NCI-H2081 (cell line): ENCODE measurements around the gene LSM4.

Source experiments
- DNase-seq, 2 experiments: peaks; one replicate each; lab custom pipeline; 2025; lab: John Stamatoyannopoulos, UW

LSM4 gene

GRCh38 chr19:18278521-18279265 lies 44.2 kb downstream of the LSM4 start:
- no peak for DNase-seq

- no peak for DNase-seq
Observed at GRCh38 chr19:18274781-18275356, 48.0 kb downstream of the LSM4 start.

GRCh38 chr19:18274219-18274780 lies 48.6 kb downstream of the LSM4 start, which contains the start of gene IQCN:
Gene IQCN, minus strand, starts transcription at chr19:18274452. Its CDS starts 4,974 bp downstream, at chr19:18269478.
- no peak for DNase-seq

GRCh38 chr19:18273561-18274218 lies 49.2 kb downstream of the LSM4 start:
- DNase-seq: no peak

- no peak for DNase-seq
Observed at GRCh38 chr19:18271433-18271841, 51.4 kb downstream of the LSM4 start.

GRCh38 chr19:18270326-18270725 lies 52.5 kb downstream of the LSM4 start:
- DNase-seq: no peak

GRCh38 chr19:18269070-18269723 lies 53.7 kb downstream of the LSM4 start:
- no peak for DNase-seq

GRCh38 chr19:18266771-18267686 lies 55.8 kb downstream of the LSM4 start:
- no peak for DNase-seq

- DNase-seq: no peak
Observed at GRCh38 chr19:18265582-18265981, 57.3 kb downstream of the LSM4 start.

- DNase-seq: no peak
Observed at GRCh38 chr19:18264971-18265540, 57.8 kb downstream of the LSM4 start.

- no peak for DNase-seq
Observed at GRCh38 chr19:18264137-18264854, 58.6 kb downstream of the LSM4 start.

GRCh38 chr19:18263324-18264136 lies 59.3 kb downstream of the LSM4 start:
- no peak for DNase-seq

GRCh38 chr19:18262917-18263316 lies 60.0 kb downstream of the LSM4 start:
- no peak for DNase-seq

GRCh38 chr19:18262144-18262543 lies 60.7 kb downstream of the LSM4 start:
- DNase-seq: no peak

- DNase-seq: no peak
Observed at GRCh38 chr19:18261474-18261873, 61.4 kb downstream of the LSM4 start.

- DNase-seq: no peak
Observed at GRCh38 chr19:18259893-18260292, 63.0 kb downstream of the LSM4 start.

- no peak for DNase-seq
Observed at GRCh38 chr19:18257503-18258470, 65.1 kb downstream of the LSM4 start.
